Chondrocyte (in vitro differentiated cells): ENCODE data around the gene SMYD2. TPM values are rescaled to one million over a fixed set of nuclear protein-coding genes. Genes with fewer than 3 reads are reported as not detected.

Experiments
- DNase-seq: peaks from one replicate; pipeline ENCODE4 v3.0.0; 2021; ENCODE audit warnings: mixed read lengths, low spot score
- H3K27ac Mint-ChIP-seq: one replicate; pipeline ENCODE4 v1.8.0; 2021; ENCODE audit warnings: mild to moderate bottlenecking, moderate library complexity, mixed read lengths; ENCODE audit not compliant: unreplicated experiment
- H3K27me3 Mint-ChIP-seq: 2 replicates; pipeline ENCODE4 v1.8.0; 2021; ENCODE audit warnings: low read depth, mixed read lengths
- H3K36me3 Mint-ChIP-seq: 2 replicates; pipeline ENCODE4 v1.8.0; 2021; ENCODE audit warnings: low read depth, mixed read lengths
- H3K4me1 Mint-ChIP-seq: 2 replicates; pipeline ENCODE4 v1.8.0; 2021; ENCODE audit warnings: low read depth, mild to moderate bottlenecking, mixed read lengths
- H3K4me3 Mint-ChIP-seq: one replicate; pipeline ENCODE4 v1.8.0; 2021; ENCODE audit warnings: mild to moderate bottlenecking, moderate library complexity, mixed read lengths; ENCODE audit not compliant: unreplicated experiment
- H3K9me3 Mint-ChIP-seq: 2 replicates; pipeline ENCODE4 v1.8.0; 2021; ENCODE audit warnings: low read depth, mixed read lengths
- CTCF ChIP-seq: fragments of 200-600 bp; sonication (generic); IDR thresholded peaks from 2 replicates; pipeline ENCODE4 v1.5.0; 2021; ENCODE audit warnings: antibody characterized with exemption, mild to moderate bottlenecking, moderate library complexity
- total RNA-seq: library from RNA; stranded (reverse); gene quantifications from 3 replicates; pipeline ENCODE4 v1.2.1, GENCODE V29; 2021

The SMYD2 gene
- total RNA-seq, 1 donor from 2014 or later = 50.3 TPM

- no peak for DNase-seq
- Mint-ChIP-seq H3K27me3 (no peaks in the 10 kb centered on the region), H3K27ac (no peak overlapping the region), H3K4me1 (peaks cover 17% of the 10 kb centered on the region), H3K9me3 (no peaks in the 10 kb centered on the region), H3K4me3 (no peak overlapping the region), H3K36me3 (peaks cover 12% of the 10 kb centered on the region)
- TF ChIP-seq CTCF = peak; percentile 95
These were observed 48.0 kb downstream of the SMYD2 start for GRCh38 chr1:214328770-214329469.

GRCh38 chr1:214329470-214330220 is 48.7 kb downstream of the SMYD2 start:
- H3K27me3 Mint-ChIP-seq = no peaks in the 10 kb centered on the region
- H3K27ac Mint-ChIP-seq = no peak overlapping the region
- peaks cover 16% of the 10 kb centered on the region for H3K36me3 Mint-ChIP-seq
- DNase-seq = no peak
- TF ChIP-seq CTCF = no peak
- no peaks in the 10 kb centered on the region for H3K9me3 Mint-ChIP-seq
- H3K4me3 Mint-ChIP-seq = no peak overlapping the region
- H3K4me1 Mint-ChIP-seq = peaks cover 20% of the 10 kb centered on the region

GRCh38 chr1:214330222-214330621 is 49.3 kb downstream of the SMYD2 start:
- DNase-seq = no peak
- Mint-ChIP-seq H3K9me3 (no peaks in the 10 kb centered on the region), H3K4me1 (peaks cover 23% of the 10 kb centered on the region), H3K27ac (no peak overlapping the region), H3K36me3 (peaks cover 14% of the 10 kb centered on the region), H3K4me3 (no peak overlapping the region), H3K27me3 (no peaks in the 10 kb centered on the region)
- no peak for TF ChIP-seq CTCF

- Mint-ChIP-seq H3K27me3 (no peaks in the 10 kb centered on the region), H3K4me3 (no peak overlapping the region), H3K27ac (no peak overlapping the region), H3K9me3 (no peaks in the 10 kb centered on the region), H3K4me1 (peaks cover 26% of the 10 kb centered on the region), H3K36me3 (peaks cover 12% of the 10 kb centered on the region)
- no peak for TF ChIP-seq CTCF
- no peak for DNase-seq
These were observed 49.8 kb downstream of the SMYD2 start for GRCh38 chr1:214330715-214331114.

- no peak for DNase-seq
- Mint-ChIP-seq H3K27ac (no peak overlapping the region), H3K36me3 (peaks cover 12% of the 10 kb centered on the region)
These were observed 50.2 kb downstream of the SMYD2 start for GRCh38 chr1:214331180-214331579.

More at GRCh38 chr1:214331180-214331579, 50.2 kb downstream of the SMYD2 start:
- H3K27me3 Mint-ChIP-seq = no peaks in the 10 kb centered on the region
- no peaks in the 10 kb centered on the region for H3K9me3 Mint-ChIP-seq
- no peak overlapping the region for H3K4me3 Mint-ChIP-seq
- peaks cover 26% of the 10 kb centered on the region for H3K4me1 Mint-ChIP-seq
- TF ChIP-seq CTCF = no peak
